ENCODE measurements around the gene PDGFA.

The PDGFA gene

DNA sequence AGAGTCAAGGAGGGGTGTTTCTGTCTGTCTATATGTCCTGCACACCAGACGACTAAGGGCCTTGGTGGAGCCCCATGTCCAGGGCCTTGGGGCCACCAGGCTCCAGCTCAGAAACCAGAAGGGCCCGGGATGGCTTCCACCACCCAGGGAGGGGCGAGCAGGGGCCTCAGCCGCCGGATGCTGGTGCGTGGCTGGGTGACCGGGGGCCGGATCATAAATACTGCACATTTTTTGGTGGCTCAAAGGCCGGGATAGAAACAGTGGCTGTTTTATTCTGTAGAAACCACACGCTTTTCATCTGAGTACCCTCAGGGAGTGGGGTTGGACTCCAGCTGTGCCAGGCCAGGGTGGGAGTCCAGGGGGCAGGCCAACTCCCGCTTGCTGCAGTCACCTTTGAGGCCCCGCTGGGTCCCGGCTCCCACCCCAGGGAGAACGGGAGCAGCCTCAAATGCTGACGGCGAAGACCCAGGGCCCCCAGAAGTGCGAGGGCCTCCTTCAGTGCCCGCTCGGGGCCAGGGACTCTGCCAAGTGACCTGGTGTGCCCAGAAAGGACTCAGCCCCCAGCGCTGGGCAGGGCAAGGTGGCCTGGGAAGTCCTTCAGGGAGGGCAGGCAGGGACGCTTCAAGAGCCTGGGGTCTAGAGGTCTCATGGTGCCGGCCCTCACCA is 28.2 kb downstream of the PDGFA start:
- DNase-seq (ENCODE audit: low read depth in 3 of 3): no peak

DNA sequence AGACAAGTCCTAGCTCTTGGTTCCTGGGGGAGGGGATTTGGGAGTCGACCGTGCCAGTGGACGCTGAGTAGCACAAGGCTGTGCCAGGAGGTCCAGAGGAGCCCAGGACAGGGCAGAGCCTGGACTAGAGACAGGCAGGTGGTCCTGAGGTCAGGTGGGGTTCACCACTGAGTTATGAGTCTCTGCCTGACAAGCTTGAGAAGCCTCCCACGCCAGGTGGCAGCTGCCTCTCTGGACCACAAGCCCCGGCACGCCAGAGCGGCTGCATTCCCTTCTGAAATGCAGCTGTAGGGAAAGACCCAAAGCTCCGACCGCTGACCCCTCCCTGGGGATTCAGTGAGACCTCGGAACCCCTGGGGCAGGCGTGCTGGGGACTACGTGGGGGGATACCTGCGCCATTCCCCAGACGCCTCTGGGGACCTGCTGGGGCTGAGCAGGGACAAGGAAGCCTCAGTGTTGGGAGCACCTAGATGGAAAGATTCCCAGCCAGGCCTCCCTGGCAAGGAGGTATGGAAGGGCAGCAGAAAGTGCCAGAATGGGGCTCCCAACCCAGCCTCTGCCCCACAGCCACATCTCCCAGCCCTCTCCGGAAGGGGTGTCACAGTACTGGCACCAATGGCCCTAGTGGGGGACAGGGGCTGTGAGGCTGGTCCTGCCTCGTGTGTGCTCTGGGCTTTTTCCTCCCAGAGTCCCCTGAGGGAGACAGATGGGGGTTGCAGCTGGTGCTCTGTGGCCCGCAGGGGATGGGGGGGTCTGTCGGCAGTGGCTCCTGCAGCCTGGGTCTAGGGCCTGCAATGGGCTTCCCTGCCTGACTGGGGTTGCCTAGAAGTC is 29.0 kb downstream of the PDGFA start:
- DNase-seq (ENCODE audit: low read depth in 3 of 3): no peak

DNA sequence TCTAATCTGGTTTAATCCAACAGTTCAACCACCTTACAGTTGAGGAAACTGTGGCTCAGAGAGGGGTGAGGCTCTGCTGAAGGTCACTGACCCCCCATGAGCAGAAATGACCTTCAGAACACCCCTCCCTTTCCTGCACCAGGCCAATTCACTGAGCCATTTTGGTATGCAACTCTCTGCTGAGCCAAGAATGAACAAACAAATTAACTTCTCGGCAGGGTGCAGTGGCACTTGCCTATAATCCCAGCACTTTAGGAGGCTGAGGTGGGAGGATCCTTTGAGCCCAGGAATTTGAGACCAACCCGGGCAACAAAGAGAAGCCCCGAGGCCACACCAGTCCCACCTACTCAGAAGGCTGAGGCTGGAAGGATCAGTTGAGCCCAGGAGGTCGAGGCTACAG is 29.8 kb downstream of the PDGFA start:
- DNase-seq (ENCODE audit: low read depth in 3 of 3): no peak

DNA sequence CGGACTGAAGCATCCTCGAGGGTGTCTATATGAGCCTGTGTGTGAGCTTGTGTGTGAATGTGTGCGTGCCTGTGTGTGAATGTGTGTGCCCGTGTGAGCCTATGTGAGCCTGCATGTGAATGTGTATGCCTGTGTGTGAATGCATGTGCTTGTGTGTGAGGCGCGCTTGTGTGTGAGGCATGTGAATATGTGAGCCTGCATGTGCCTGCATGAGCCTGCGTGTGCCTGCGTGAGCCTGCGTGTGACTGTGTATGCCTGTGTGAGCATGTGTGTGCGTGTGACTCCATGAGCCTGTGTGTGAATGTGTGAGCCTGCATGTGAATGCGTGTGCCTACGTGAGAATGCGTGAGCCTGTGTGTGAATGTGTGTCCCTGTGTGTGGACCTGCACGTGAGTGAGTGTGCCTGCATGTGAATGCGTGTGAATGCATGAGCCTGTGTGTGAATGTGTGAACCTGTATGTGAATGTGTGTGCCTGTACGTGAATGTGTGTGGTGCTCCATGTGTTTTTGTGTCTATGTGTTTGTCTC is 33.4 kb downstream of the PDGFA start:
- DNase-seq (ENCODE audit: low read depth in 3 of 3): no peak

DNA sequence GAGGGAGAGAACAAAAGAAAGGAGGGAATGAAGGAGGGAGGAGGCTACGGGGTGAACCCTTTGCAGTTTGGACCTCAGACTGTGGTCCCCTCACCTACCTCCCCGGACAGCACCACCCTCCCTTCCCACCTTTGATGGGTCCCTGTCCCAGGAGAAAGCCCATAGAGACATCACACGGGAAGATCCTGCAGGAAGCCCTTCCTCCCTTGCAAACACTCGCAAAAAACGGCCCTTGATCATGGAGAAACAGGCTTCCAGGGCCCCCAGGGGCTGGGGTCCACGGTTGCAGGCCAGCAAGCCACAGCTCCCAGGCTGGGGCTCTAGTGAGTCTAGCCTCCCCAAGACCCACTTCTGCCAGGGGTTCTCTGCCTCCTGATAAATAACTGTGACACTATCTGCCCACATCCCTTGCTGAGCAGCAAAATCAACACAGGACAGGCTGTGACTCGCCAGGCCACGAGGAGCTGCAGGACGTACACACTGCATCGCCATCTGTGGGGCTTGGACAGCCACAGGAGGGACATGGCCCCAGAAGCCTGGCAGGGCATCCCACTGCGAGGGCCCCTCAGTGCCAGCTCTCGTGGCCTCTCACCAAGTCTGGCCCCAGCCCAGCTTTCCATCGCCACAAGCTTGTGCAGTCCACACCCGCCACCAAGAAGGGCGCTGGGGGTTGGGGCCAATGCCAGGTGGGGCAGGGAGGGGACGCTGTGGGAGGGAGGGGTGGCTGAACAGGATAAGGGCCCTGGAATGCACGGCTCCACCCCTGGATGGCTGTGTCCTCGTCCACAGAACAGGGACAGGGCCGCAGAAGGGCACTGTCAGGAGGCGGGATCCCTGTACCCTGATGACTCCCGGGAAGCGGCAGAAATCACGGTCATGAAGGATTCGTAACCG is 34.2 kb downstream of the PDGFA start:
- no peak for DNase-seq (ENCODE audit: low read depth in 3 of 3)

DNA sequence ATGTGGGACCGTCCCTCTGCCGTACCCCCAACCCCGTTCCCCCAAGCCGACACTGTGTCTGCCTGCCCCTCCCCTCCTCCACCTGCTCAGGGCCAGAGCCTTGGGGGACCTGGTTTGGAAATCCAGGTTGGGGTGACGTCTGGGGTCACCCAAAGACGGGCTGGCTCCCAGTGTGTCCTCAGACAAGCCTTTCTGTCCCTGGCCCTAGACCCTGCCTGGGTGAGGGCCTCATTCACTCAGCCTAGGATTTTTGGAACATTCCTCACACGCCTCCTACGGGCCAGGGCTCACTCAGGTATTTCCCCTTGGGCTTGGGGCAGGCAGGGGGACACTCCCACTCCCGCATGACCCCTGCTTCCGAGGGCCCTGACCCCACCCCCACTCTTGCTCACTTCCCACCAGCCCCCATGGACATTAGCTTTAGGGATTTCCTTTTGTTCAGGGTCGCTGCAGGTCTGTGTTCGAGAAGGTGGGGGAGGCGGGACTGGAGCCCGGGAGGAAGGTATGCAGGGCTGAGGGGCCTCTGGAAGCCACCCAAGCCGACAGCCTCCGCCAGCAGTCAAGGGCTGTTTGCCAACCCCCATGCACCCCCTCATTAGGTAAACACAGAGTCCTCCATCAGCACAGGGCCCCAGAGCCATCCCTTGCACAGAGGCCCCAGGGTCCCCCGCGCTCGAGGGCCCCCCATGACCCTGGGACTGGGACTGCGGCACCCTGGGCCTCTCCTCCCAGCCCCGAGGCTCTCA is 35.1 kb downstream of the PDGFA start:
- no peak for DNase-seq (ENCODE audit: low read depth in 3 of 3)

DNA sequence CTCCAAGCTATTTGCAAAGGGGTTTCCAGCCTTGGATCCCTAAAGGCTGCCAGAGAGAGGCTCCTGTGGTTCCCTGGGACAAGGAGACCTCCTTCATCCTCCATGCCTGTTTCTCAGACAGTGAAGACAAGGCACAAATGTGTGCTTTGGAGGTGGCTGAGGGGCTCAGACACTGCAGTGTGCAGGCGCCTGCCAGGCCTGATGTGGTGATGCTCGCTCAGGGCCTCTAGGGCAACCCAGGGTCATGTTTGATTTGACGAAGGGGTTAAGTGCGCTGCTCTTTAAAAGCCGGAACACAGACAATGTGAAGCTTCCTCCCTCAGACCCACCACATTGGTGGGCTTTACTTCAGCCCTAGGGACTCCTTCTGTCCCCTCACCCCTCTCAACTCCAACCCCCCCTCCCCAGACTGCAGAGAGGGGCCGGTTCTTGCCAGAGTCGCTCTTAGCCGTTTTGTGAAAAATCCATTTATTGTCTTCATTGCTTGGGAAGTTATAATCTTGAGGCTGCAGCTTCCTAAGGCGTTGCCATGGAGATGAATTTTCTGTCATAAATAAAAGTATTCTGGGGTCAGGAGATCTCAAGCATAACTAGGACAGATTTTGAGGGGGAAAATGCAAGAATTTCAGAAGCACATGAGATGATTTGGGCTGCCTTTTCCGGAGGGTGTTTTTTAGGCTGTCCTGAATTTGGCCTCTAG is 35.8 kb downstream of the PDGFA start:
- no peak for DNase-seq (ENCODE audit: low read depth in 3 of 3)

DNA sequence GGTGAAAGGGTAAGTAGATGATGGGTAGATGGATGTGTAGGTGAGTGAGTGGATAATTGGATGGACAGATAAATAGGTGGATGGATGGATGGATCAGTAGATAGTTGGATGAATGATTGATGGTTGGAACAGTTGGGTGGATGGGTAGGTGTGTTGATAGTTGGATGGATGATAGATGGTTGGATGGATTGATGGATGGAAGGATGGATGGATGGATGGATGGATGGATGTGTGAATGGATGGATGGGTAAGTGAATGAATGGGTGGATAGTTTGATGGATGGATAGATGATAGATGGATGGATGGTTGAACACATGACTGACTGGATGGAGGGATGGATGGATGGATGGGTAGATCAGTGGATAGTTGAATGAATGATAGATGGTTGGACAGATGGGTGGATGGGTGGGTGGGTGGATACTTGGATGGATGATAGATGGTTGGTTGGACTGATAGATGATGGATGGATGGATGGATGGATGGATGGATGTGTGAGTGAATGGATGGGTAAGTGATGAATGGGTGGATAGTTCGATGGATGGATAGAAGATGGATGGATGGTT is 37.0 kb downstream of the PDGFA start:
- no peak for DNase-seq (ENCODE audit: low read depth in 3 of 3)

DNA sequence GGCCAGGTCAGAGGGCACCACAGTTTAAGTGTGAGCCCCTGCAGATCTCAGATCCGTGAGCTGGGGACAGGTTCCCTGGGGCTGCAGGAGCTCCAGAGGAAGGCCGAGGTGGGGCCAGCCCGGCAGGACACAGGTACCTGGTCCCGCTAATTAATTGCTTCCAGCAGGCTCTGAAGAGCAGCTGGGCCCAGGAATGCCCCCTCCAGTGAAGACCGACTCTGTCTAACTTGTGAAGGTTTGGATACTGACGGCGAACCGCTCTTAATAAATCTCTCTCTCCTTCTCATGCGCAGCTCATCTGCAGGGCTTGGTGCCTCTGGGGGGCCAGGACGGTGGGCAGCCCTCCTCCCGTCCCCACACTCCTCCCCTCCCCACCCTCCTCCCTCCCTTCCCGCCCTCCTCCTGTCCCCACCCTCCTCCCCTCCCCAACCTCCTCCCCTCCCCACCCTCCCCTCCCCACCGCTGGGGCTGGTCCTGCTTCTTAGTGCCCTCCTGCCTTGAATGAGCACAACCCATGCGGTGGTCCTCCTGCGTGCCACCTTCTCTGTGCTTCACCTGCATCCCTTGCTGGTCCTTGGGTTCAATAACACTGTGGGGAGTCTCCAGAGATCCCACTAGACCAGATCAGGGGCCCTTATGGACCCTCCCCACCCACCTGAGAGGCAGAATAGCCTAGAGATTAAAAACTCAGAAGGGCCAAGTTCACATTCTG is 38.3 kb downstream of the PDGFA start:
- no peak for DNase-seq (ENCODE audit: low read depth in 3 of 3)

DNA sequence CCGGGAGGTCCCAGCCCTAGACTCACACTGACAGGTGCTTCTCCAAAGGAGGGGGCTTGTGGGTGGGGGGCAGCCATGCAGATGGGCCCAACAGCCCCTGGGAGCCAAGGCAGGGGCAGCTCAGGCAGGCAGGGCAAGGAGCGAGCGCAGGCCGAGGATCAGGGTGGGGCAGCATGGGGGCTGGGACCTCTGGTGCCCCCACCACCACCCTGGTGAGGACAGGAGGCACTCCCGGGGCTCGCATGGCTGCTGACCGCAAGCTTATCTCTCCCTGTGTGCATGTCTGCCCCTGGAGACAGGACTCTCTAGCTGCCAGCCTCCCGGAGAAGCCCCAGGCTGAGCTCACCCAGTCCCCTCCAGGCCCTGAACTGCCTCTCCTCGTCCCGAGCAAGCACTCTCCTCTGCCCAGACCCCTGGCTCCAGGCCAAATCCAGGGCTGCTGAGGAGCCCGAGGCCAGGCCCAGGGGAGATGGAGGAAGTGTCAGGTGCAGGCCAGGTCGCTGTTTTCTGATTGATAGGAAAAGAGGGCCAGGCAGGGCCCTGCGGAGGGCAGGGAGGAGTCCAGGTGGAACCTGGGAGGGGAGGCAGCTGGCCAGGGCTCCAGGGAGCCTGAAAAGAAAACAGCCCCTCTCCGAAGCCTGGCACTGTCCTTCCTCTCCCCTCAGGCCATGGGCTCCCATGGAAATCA is 39.0 kb downstream of the PDGFA start:
- no peak for DNase-seq (ENCODE audit: low read depth in 3 of 3)

DNA sequence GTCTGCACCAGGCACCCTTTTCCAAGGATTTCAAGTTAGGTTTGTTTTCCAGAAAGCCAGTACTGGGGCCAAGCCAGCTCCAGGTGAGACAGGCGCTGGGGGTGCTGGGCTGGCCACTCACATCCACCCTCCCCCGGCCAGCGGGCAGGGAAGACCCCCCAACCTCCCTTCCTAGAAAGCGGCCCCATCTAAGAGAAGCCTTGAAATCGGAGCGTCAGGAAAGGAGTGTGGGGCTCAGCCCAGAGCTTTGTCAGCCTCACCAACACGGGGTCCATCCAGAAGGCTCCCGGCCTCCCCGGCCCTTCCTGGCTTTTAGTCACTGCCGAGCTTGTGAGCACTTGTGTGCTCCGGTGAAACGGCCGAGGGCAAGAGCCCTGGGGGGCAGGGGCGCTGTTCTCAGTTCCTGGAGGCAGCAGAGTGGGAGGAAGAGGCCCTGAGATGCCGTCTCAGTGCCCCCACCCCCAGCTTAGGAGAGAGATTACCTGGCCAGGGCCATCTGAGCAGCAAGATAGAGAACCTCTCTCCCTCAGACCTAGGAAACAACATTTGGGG is 39.6 kb downstream of the PDGFA start:
- DNase-seq (ENCODE audit: low read depth in 3 of 3): no peak

DNA sequence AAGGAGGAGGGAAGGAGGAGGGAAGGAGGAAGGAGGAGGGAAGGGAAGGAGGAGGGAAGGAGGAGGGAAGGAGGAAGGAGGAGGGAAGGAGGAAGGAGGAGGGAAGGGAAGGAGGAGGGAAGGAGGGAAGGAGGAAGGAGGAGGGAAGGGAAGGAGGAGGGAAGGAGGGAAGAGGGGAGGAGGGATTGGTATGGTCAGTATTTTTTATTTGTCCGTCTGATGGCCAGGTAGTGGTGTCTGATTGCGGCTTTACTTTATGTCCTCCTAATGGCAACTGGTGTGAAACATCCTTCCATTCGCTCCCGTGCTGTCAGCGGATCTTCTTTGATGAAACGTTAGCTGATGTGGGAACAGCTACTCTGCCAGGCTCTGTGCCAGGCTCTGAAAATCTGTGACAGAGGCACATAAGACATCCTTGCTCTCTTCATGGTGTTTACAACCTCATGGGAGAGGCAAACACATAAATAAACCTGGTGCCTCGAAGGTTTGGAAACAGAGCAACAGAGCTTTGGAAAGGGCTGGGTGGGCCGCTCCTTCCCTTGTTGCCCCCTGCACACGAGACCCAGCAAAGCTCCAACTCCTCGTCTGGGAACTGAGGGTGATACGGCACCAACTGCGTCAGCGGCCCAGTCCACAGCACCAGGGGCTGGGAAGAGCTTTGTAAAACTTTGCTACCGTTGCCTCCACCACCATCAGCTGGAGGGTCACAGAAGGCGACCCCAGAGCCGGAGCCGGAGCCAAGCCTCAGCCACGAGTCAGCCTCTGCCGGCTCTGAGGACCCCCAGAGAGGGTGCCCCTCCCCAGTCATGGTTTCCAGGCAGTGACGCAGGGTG is 40.3 kb downstream of the PDGFA start:
- no peak for DNase-seq (ENCODE audit: low read depth in 3 of 3)

DNA sequence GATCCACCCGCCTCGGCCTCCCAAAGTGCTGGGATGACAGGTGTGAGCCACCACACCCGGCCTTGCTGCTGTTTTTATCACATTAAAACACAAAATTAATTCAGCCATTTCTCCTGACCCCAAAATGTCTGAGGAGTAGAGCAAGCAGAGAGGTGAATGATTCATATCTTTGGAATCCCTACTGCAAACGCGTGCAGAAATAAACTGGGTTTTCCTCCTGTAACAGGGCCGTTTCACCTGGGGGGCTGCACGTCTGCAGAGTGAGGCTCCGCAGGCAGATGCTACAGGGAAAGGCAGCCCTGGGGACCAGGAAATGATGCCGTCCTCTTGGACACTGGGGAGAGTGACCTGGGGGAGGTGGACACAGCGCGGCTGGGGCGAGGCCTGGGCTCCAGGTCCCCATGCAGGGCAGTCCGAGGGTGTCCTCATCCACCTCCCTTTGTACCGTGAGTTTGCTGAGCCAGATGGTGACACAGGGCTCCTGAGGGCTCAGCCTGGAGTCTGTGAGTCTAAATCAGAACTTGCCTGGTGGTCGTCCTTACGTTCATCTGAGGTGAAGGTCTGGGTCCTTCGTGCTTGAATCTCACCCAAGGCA is 41.9 kb downstream of the PDGFA start:
- no peak for DNase-seq (ENCODE audit: low read depth in 3 of 3)

DNA sequence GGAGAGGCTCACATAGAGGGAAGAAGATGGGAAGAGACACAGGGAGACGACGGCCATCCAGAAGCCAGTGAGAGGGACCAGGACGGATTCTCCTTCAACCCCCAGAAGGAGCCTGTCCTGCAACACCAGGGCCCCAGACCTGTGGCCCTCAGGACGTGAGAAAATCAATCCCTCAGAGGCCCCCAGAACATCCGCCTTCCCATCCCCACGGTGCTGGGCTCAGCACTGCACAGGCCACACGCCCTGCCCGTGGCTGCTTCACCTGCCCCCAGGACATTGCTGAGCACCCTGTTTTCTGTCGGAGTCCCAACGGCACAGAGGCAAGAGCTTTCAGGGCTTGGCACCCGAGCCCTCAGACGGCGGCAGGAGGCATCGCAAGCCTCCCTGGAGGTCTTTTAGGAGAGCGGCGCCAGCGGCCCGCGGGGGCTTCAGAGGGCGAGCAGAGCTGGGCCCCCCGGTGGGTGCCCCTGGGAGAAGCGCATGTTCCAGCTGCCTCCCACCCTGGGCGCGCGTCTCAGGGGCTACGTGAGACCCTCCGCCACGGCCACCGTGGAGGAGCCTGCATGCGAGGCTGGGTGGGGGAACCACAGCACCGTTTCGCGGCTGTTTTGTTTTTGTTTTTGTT is 42.8 kb downstream of the PDGFA start:
- DNase-seq (ENCODE audit: low read depth in 3 of 3): no peak

DNA sequence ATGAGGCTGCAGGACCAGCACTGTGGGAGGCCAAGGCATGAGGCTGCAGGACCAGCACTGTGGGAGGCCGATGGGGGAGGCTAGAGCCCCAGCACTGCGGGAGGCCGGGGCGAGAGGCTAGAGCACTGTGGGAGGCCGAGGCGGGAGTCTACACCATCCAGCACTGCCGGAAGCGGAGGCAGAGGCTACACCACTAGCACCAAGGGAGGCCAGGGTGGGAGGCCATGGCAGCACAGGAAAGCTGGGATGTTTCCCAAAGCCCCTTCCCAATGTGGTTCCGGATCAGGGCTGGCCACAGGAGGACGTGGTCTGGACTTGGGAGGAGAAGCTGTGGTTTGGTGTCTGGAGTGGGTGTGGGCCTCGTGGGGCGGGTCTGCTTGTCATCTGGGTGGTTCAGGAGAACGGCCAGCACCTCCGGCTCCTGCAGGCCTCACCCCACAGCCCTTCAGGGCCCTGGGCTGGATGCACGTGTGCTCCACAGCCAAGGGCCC is 43.6 kb downstream of the PDGFA start:
- no peak for DNase-seq (ENCODE audit: low read depth in 3 of 3)

DNA sequence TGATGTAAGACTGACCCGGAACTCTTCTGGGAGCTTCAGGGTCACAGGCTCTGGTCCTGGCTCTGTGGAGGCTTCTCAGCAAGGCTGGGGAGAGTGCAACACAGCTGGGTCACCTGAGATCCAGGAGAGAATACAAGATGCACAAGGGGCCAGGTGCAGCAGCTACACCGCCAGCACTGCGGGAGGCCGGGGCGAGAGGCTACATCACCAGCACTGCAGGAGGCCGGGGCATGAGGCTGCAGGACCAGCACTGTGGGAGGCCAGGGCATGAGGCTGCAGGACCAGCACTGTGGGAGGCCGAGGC is 44.3 kb downstream of the PDGFA start:
- no peak for DNase-seq (ENCODE audit: low read depth in 3 of 3)
